Stimulated activated naive CD8-positive, alpha-beta T cell treated with anti-CD3 and anti-CD28 coated beads, Interleukin-15, Interleukin-2, amounts not matched to agents 100 ng/mL and 50 ng/mL, for 24 hours (primary cell): ENCODE results near the gene FSTL1.

Experiments
- H3K27ac Mint-ChIP-seq: one replicate; pipeline ENCODE4 v1.8.0; 2021; ENCODE audit warnings: mild to moderate bottlenecking, mixed read lengths
- H3K27me3 Mint-ChIP-seq: one replicate; pipeline ENCODE4 v1.8.0; 2021; ENCODE audit warnings: mixed read lengths
- H3K36me3 Mint-ChIP-seq: one replicate; pipeline ENCODE4 v1.8.0; 2021; ENCODE audit warnings: low read depth, mixed read lengths
- H3K4me1 Mint-ChIP-seq: one replicate; pipeline ENCODE4 v1.8.0; 2021; ENCODE audit warnings: low read depth, mixed read lengths
- H3K4me3 Mint-ChIP-seq: one replicate; pipeline ENCODE4 v1.8.0; 2021; ENCODE audit warnings: mild to moderate bottlenecking, mixed read lengths
- H3K9me3 Mint-ChIP-seq: one replicate; pipeline ENCODE4 v1.8.0; 2021; ENCODE audit warnings: mixed read lengths

Gene FSTL1

DNA sequence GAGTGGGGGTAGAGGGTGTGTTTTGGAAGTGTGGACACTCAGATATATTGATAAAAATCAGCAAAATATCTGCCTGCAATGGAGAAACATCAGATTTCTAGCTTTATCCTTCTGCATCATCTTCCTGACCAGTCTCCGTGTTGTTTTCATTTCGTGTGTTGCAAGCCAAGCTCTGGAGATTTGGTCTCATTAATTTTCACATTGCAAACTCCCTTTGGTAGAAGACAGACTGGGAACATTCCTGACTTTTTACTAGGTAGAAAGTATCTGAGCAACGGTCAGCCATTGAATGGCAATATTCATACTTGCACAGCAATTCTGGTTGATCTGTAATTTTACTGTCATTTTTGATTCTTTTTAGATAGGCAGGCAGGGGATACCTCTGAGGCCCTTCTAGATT, 30.4 kb downstream of the FSTL1 start:
- Mint-ChIP-seq H3K4me1 (peaks cover 10% of the 10 kb centered on the region), H3K4me3 (no peak overlapping the region), H3K36me3 (no peaks in the 10 kb centered on the region), H3K9me3 (no peaks in the 10 kb centered on the region), H3K27me3 (peaks cover 5% of the 10 kb centered on the region), H3K27ac (no peak overlapping the region)

DNA sequence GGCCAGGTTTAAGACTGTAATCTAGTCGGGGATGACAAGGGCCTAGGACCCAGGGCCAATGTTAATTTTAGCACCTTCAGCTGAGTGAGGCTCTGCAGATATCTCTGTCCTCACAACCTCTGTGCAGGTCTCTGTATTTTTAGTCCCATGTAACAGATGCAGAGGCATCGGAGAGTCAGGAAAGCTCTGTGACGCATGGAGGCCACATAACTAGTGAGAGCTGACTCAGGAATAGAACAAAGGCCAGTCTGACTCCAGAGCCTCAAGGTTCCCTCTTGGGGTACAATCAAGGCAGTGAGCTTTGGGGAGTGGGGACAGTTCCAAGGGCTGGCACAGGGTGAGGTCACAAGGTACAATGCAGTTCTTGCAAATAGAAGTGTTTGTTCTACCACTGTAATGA, 31.0 kb downstream of the FSTL1 start:
- no peaks in the 10 kb centered on the region for H3K9me3 Mint-ChIP-seq
- no peak overlapping the region for H3K27ac Mint-ChIP-seq
- H3K36me3 Mint-ChIP-seq: no peaks in the 10 kb centered on the region
- H3K4me1 Mint-ChIP-seq: peaks cover 10% of the 10 kb centered on the region
- peaks cover 5% of the 10 kb centered on the region for H3K27me3 Mint-ChIP-seq
- no peak overlapping the region for H3K4me3 Mint-ChIP-seq

DNA sequence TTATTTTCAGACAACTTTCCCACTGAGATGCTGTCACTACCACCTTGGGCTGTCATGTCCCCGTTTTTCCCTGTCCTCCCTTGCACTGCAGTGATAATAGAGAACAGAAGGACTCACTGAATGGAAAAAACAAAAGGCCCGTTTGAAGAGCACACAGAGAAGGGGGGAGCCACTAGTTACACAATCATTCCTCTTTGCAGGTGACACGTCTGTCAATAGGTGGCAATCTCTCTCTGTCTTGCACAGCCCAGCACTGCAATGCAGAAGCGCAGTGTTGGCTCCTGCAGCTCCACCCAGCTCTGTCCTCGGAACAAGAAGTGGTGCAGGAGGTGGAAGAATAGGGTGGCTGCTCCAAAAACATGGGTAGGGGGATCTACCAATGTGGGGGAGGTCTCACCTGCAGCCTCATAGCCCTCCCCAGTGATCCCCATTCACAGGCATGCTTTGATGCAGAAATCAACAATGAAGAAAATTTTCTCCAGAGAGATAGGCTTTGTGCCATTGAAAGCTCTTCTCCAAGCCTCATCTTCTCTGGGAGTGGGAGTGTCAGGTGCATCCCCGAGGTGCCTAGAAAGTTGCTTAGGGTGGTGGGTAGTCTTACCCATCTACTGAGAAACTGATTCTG, 31.8 kb downstream of the FSTL1 start:
- Mint-ChIP-seq H3K4me3 (no peak overlapping the region), H3K27me3 (peaks cover 5% of the 10 kb centered on the region), H3K9me3 (no peaks in the 10 kb centered on the region), H3K4me1 (peaks cover 10% of the 10 kb centered on the region), H3K36me3 (no peaks in the 10 kb centered on the region), H3K27ac (no peak overlapping the region)

DNA sequence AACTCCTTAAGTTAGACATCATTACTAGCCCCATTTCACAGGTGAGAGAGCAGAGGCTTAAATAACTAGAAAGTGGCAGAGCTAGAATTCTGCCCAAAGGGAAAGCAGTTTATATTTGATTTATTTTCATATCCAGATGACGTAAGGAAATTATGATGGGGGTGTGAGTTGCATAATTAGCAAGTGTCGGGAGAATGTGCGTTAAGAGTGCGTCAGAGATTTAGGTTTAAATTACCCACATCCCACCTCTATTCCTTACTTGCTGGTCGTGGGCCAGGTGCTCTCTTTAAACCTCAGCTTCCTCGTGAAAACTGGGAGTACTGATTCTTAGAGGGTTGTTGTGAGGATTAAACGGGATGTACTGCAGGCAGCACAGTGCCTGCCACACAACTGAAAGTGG, 32.3 kb downstream of the FSTL1 start:
- no peak overlapping the region for H3K4me3 Mint-ChIP-seq
- H3K4me1 Mint-ChIP-seq: peaks cover 10% of the 10 kb centered on the region
- H3K27ac Mint-ChIP-seq: no peak overlapping the region
- H3K9me3 Mint-ChIP-seq: no peaks in the 10 kb centered on the region
- peaks cover 5% of the 10 kb centered on the region for H3K27me3 Mint-ChIP-seq
- no peaks in the 10 kb centered on the region for H3K36me3 Mint-ChIP-seq

DNA sequence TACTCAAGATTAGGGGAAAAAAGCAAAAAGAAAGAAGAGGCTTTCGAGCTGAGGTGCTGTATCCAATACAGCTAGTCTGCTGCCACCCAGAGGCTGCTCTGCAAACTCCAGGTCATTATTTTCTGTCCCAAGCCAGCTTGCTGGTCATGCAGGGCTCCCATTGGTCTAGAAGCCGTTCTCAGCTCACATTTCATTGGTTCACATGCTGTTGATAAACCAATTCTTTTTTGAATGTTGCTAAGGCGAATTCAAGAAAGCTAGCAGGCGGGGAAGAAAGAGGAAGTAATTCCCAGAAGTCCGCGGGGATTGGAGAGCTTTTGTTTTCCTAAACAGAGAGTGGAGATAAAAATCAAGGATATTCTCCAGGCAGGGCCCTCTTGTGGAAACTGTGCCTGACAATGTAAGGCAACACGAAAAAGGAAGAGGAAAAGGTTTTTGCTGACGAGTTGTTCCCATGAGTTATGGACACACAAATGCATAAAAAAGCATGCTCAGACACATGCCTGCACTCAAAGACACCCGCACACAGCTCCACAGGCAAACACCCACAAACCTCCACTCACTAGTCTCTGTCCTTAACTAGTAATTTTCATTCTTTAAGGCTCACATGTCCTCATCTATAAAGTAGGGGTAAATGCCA, 33.4 kb downstream of the FSTL1 start:
- Mint-ChIP-seq H3K4me3 (peak overlapping the region; percentile 79), H3K4me1 (peaks cover 10% of the 10 kb centered on the region), H3K27me3 (peaks cover 5% of the 10 kb centered on the region), H3K9me3 (no peaks in the 10 kb centered on the region), H3K36me3 (no peaks in the 10 kb centered on the region), H3K27ac (peak overlapping the region; percentile 59)

DNA sequence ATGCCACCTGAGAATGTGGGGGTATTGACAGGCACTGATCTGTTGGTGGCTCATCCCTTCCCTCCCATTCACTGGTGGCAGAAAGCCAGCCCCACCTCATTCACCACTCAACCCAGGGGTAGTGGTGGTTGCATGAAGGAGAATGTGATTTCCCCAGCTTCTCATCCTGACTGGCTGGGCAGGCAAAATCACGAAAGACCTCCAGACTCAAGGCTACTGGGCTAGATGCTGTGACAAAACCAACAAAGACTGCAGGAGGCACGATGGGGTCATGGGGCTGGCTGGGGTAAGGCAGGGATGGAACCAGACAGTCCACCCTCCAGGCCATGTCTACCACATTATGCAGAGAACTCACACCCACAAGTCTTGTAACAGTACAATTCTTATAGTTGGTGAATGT, 33.9 kb downstream of the FSTL1 start:
- no peaks in the 10 kb centered on the region for H3K9me3 Mint-ChIP-seq
- H3K27ac Mint-ChIP-seq: no peak overlapping the region
- peaks cover 5% of the 10 kb centered on the region for H3K27me3 Mint-ChIP-seq
- H3K4me1 Mint-ChIP-seq: peaks cover 10% of the 10 kb centered on the region
- peak overlapping the region; percentile 79 for H3K4me3 Mint-ChIP-seq
- no peaks in the 10 kb centered on the region for H3K36me3 Mint-ChIP-seq

DNA sequence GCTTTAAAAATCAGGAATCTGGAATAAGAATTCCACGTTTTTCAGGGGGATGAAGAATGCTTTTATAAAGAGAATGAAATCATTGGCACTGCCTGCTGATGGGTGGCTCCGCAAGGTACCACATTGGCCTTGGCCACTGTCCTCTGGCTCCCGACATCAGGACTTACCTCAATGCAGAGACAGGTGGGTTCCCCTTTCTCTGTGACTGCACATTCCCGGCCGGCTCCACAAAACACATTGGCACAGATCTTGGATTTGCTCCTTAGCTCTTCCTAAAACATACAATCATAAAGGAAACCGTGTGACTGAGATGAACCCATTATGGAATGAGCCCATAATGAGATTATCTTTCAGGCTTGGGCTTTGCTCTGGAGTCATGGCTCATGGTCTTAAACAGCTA, 35.0 kb downstream of the FSTL1 start:
- Mint-ChIP-seq H3K36me3 (no peaks in the 10 kb centered on the region), H3K27me3 (peaks cover 5% of the 10 kb centered on the region), H3K4me3 (no peak overlapping the region), H3K4me1 (peaks cover 10% of the 10 kb centered on the region), H3K27ac (no peak overlapping the region), H3K9me3 (no peaks in the 10 kb centered on the region)

DNA sequence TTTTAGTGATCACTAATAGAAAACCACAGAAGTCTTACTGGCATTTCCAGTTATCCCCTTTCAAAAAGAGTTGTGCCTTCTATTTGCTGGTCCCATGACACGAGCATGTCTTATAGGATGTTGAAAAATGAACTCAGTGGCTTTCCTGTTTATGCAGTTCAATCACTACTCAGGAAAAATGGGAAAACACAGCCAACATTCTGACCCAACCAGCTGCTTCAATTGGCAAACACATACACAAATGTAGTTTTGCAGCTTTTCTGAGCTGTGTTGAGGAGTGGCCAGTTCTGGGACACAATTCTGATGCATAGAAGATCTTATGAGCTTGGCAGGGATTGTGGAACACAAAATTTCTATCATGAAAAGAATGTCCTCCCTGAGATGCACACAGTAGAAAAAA, 40.3 kb downstream of the FSTL1 start:
- Mint-ChIP-seq H3K36me3 (no peaks in the 10 kb centered on the region), H3K27ac (no peak overlapping the region), H3K4me1 (no peaks in the 10 kb centered on the region), H3K9me3 (no peaks in the 10 kb centered on the region), H3K4me3 (no peak overlapping the region), H3K27me3 (no peaks in the 10 kb centered on the region)

DNA sequence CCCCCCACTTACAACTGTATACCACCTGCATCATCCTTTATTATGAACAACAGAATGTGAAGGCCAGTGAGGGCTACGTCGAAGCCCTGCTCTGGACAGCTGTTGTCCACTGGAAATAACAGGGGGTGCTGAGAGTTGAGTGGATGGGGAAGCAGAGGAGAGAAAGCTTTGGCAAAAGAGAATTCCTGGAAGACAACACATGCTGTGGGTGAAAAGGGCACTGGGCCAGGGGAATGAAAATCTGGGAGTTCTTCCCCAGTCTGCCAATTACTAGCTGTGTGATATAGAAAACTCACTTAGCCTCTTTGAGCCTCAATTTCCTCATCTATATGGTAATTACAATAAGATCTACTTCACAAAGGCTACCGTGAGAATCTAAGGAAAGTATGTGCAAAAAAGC, 40.7 kb downstream of the FSTL1 start:
- H3K4me3 Mint-ChIP-seq: no peak overlapping the region
- H3K9me3 Mint-ChIP-seq: no peaks in the 10 kb centered on the region
- H3K27me3 Mint-ChIP-seq: no peaks in the 10 kb centered on the region
- H3K4me1 Mint-ChIP-seq: no peaks in the 10 kb centered on the region
- H3K27ac Mint-ChIP-seq: no peak overlapping the region
- no peaks in the 10 kb centered on the region for H3K36me3 Mint-ChIP-seq

DNA sequence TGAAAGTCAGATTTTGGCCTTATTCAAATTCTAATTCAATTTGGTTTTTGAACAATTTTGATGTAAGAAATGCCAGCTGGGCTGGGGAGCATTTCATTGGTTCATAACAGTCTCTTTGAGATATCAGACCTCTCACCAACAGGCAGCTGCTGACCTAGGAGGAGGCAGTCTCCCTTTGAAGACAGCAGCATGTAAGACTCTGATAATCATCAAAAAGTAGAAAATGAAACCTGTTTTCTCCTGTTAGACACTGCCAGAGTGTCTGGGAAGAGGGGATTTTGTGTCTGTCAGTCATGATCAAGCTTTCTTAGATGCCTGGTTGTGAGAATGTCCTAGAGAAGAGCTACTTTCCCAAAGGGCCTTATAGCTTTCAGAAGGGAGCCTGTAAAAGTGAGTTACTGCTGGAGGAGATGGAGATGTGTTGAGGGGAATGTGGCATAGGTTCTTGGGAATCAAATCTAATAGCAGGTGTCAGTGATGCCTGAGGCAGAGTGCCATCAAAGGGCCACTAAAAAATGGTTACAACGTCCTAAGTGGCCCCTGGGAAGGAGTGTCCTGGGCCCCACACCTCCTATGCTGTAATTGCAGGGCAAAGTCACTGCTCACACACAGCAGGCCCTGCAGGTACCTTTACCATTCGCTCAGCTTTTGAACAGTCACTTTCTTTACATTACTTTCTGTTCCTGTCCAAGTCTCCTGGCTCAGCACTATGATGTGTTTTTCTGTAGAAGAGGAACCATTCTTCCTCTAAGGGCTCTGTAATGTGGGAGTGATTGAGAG, 43.1 kb downstream of the FSTL1 start:
- Mint-ChIP-seq H3K27me3 (no peaks in the 10 kb centered on the region), H3K4me1 (no peaks in the 10 kb centered on the region), H3K9me3 (no peaks in the 10 kb centered on the region), H3K27ac (no peak overlapping the region), H3K36me3 (no peaks in the 10 kb centered on the region), H3K4me3 (no peak overlapping the region)

DNA sequence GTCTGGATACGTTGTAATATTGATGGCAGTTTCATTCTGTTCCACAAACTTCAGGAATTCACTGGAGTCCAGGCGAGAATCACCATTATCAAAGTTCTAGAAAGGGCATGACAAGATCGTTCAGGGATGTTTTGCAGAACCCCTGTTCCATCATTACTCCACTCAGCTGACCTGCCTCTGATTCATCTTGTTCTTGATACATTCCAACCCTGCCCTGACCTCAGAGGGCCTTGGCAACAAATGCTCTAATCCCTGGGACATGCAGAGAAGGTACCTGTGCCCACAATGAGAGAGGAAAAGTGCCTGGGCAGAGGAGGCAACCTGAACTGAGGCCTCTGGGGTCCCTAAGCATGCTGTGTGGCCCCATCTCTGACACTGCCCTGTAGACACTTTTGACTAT, 45.9 kb downstream of the FSTL1 start:
- Mint-ChIP-seq H3K4me3 (no peak overlapping the region), H3K4me1 (no peaks in the 10 kb centered on the region)

DNA sequence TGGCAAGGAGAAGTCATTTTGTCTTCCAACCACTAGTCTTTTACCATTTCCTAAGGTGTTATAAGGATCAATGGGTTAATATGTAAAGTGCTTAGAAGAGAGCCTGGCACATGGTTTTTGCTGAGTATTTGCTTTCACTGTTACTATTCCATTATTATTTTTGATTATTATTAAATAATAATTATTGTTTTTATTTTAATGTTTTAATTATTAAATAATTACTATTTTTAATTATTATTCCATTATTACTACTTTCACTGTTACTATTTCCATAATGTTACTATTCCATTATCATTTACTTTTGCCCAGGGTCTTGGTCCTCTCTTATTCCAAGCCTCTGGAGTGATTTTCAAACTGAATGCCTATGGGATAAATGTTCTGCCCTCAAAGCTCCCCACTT, 48.5 kb downstream of the FSTL1 start:
- H3K27me3 Mint-ChIP-seq: no peaks in the 10 kb centered on the region
- H3K36me3 Mint-ChIP-seq: no peaks in the 10 kb centered on the region
- no peaks in the 10 kb centered on the region for H3K4me1 Mint-ChIP-seq
- H3K4me3 Mint-ChIP-seq: no peak overlapping the region
- no peaks in the 10 kb centered on the region for H3K9me3 Mint-ChIP-seq
- H3K27ac Mint-ChIP-seq: no peak overlapping the region

More for the DNA sequence above, 45.9 kb downstream of the FSTL1 start:
- no peaks in the 10 kb centered on the region for H3K36me3 Mint-ChIP-seq
- H3K27me3 Mint-ChIP-seq: no peaks in the 10 kb centered on the region
- no peaks in the 10 kb centered on the region for H3K9me3 Mint-ChIP-seq
- no peak overlapping the region for H3K27ac Mint-ChIP-seq

DNA sequence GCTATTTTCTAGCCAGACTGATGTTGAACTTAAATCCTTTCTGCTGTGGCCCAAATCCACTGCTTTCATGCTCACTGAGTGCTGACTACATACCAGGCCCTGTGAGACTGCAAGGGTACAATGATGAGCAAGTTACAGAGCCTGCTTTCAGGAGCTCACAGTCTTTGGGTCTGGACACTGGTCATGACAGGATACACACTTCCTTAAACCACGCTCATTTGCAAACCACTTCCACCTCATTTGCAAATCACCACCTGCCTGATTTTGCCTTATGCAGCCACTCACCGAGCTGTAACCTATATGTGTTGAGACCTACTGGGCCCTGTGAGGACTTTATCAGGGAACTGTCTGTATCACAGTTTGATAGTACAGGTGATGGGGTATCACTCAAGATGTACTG, 51.4 kb downstream of the FSTL1 start:
- Mint-ChIP-seq H3K4me3 (no peak overlapping the region), H3K9me3 (no peaks in the 10 kb centered on the region), H3K4me1 (no peaks in the 10 kb centered on the region), H3K27me3 (no peaks in the 10 kb centered on the region), H3K36me3 (no peaks in the 10 kb centered on the region), H3K27ac (no peak overlapping the region)

DNA sequence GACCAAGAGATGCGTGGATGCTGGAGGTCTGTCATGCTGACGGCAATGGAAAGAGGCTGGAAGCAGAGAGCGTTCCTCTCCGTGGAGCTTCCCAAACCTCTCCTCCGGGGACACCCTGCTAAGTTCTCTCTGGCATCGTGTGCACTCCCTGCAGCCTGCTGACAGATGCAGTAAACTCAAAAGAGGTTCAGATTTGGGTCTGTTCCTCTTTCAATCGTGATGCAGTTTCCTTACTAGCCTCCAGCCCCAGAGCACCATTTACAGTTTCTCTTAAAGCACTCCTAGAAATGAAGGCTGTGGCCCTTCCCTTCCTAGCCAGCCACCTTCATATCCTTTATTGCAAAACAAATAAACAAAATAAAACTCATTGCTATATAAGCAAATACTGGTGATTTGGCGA, 54.3 kb downstream of the FSTL1 start:
- Mint-ChIP-seq H3K27ac (no peak overlapping the region), H3K36me3 (no peaks in the 10 kb centered on the region), H3K27me3 (no peaks in the 10 kb centered on the region), H3K4me3 (no peak overlapping the region), H3K4me1 (no peaks in the 10 kb centered on the region), H3K9me3 (no peaks in the 10 kb centered on the region)

DNA sequence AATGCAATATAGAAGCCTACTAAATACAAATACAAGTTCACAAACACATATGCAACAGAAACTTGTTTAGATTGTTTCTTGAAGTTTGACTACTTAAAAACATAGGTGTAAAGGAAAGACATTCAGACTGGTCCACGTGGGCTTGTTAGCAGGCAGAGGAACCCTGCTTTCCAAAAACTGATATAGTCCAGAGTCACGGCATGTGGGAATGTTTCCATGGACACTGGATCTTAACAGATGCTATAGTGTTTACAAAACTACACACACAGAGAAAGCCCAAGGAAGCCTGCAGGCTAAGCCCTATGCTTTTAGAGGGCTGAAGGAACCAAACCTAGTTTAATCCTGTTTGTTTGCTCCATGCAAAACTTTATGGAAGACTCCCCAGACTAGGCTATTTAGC, 56.4 kb downstream of the FSTL1 start:
- Mint-ChIP-seq H3K36me3 (no peaks in the 10 kb centered on the region), H3K27ac (no peak overlapping the region), H3K4me1 (no peaks in the 10 kb centered on the region), H3K4me3 (no peak overlapping the region), H3K9me3 (no peaks in the 10 kb centered on the region), H3K27me3 (no peaks in the 10 kb centered on the region)
